AG09309 (cell line): ENCODE data around the gene WDR38.

Experiments
- DNase-seq: peaks from one replicate; pipeline ENCODE4 v3.0.0-alpha.2; 2010; ENCODE audit warnings: low read depth
- H3K4me3 ChIP-seq: 2 replicates; pipeline ENCODE4 v1.5.1; 2011; ENCODE audit warnings: mild to moderate bottlenecking, low read depth, low read length, moderate library complexity; ENCODE audit not compliant: control insufficient read depth
- CTCF ChIP-seq: IDR thresholded peaks from 2 replicates; pipeline ENCODE4 v1.5.1; 2011; ENCODE audit warnings: mild to moderate bottlenecking, low read depth, low read length, inconsistent platforms; ENCODE audit not compliant: insufficient read depth, control insufficient read depth; ENCODE audit errors: missing control alignments

The WDR38 gene

GRCh38 chr9:124868511-124869465 lies 15.5 kb downstream of the WDR38 start:
- DNase-seq, result no peak
- peak; percentile 26 for TF ChIP-seq CTCF
- H3K4me3 ChIP-seq, result peak overlapping the region; percentile 99

- peak overlapping the region; percentile 99 for H3K4me3 ChIP-seq
- TF ChIP-seq CTCF, result no peak
- no peak for DNase-seq
Observed at GRCh38 chr9:124869466-124869985, 16.3 kb downstream of the WDR38 start.

GRCh38 chr9:124869986-124870560 lies 16.8 kb downstream of the WDR38 start:
- DNase-seq, result no peak
- no peak for TF ChIP-seq CTCF
- peak overlapping the region; percentile 99 for H3K4me3 ChIP-seq

- TF ChIP-seq CTCF, result no peak
- H3K4me3 ChIP-seq, result peak overlapping the region; percentile 99
- DNase-seq, result no peak
Observed at GRCh38 chr9:124870723-124871122, 17.5 kb downstream of the WDR38 start.

- no peak for DNase-seq
- peak overlapping the region; percentile 99; the same call in 1 of the 2 replicates for H3K4me3 ChIP-seq
- TF ChIP-seq CTCF, result no peak
Observed at GRCh38 chr9:124871156-124871561, 17.9 kb downstream of the WDR38 start.

- TF ChIP-seq CTCF, result no peak
Observed at GRCh38 chr9:124873664-124874063, 20.4 kb downstream of the WDR38 start.

More at GRCh38 chr9:124873664-124874063, 20.4 kb downstream of the WDR38 start:
- no peak overlapping the region for H3K4me3 ChIP-seq
- DNase-seq, result no peak
